B cell (primary cell): ENCODE results near the gene SLC7A7. TPM values are rescaled to one million over a fixed set of nuclear protein-coding genes. Genes with fewer than 3 reads are reported as not detected.
"Not testable (repeated sequence)": the region's sequence is repeated elsewhere in the genome, so short reads cannot be mapped to it uniquely, and the experiment has no call there.

Experiments
- ATAC-seq: fragments of 200-7000 bp; cut with Tn5 transposase; one replicate; pipeline ENCODE4 v1.10.0; 2021; ENCODE audit warnings: low read depth, mild to moderate bottlenecking, moderate number of reproducible peaks, moderate library complexity
- CTCF ChIA-PET: fragments of 350-600 bp; sonication (Branson Sonifier 250); formaldehyde crosslinking; loops from one replicate; lab custom pipeline; 2021; ENCODE audit warnings: antibody characterized with exemption, inconsistent platforms; lab: Charles Lee
- POLR2A ChIA-PET: fragments of 350-600 bp; sonication (Branson Sonifier 250); formaldehyde crosslinking; loops from one replicate; lab custom pipeline; 2021; ENCODE audit warnings: antibody characterized with exemption; lab: Charles Lee
- DNase-seq: peaks from one replicate; pipeline ENCODE4 v3.0.0; 2013
- H2AFZ ChIP-seq: 2 replicates; pipeline ENCODE4 v1.6.1; 2012; ENCODE audit warnings: mild to moderate bottlenecking, low read depth, low read length; ENCODE audit not compliant: insufficient read depth, poor library complexity, severe bottlenecking
- H3K27ac ChIP-seq, 2 donors: 1 replicate in 1 of 2; 2 replicates in 1 of 2; pipeline ENCODE4 v1.5.1; 2012 to 2013; ENCODE audit warnings: low read length in 2 of 2, mild to moderate bottlenecking in 2 of 2, moderate library complexity in 1 of 2
- H3K27me3 ChIP-seq, 4 experiments: fragments of 200-600 bp in 1 of 4; sonication (generic) in 1 of 4; replicated peaks in 1 of 4; 1 replicate in 2 of 4; 2 replicates in 2 of 4; pipeline versions ENCODE4 v1.6.1 to v1.7.0; 2013 to 2016; ENCODE audit warnings: low read length in 3 of 4, mild to moderate bottlenecking in 2 of 4, mixed read lengths in 1 of 4, moderate library complexity in 1 of 4; ENCODE audit not compliant: insufficient read depth in 4 of 4, control insufficient read depth in 3 of 4; ENCODE audit errors: control extremely low read depth in 1 of 4
- H3K36me3 ChIP-seq, 2 experiments: replicated peaks in 1 of 2; 1 replicate in 1 of 2; 2 replicates in 1 of 2; pipeline versions ENCODE4 v1.6.1 to v1.7.1; 2013; ENCODE audit warnings: low read length in 1 of 2; ENCODE audit not compliant: insufficient read depth in 2 of 2, control insufficient read depth in 1 of 2; ENCODE audit errors: control extremely low read depth in 1 of 2, extremely low read depth in 1 of 2
- H3K4me1 ChIP-seq, 2 donors: fragments of 200-600 bp in 1 of 2; sonication (generic) in 1 of 2; 1 replicate in 1 of 2; 2 replicates in 1 of 2; pipeline versions ENCODE4 v1.5.1 to v1.6.1; 2013 to 2017; ENCODE audit warnings: low read length in 2 of 2; ENCODE audit not compliant: control insufficient read depth in 2 of 2, insufficient read depth in 2 of 2
- H3K4me2 ChIP-seq: replicated peaks from 2 replicates; pipeline ENCODE3; 2012; ENCODE audit warnings: mild to moderate bottlenecking, low read depth, low read length; ENCODE audit not compliant: poor library complexity, severe bottlenecking
- H3K4me3 ChIP-seq, 5 experiments: fragments of 200-600 bp in 1 of 5; sonication (generic) in 1 of 5; 1 replicate in 3 of 5; 2 replicates in 2 of 5; pipeline versions ENCODE4 v1.5.1 to v1.7.0; 2011 to 2016; ENCODE audit warnings: low read length in 4 of 5, mild to moderate bottlenecking in 4 of 5, low read depth in 2 of 5, control low read depth in 1 of 5, moderate library complexity in 1 of 5; ENCODE audit not compliant: insufficient read depth in 1 of 5; ENCODE audit errors: control extremely low read depth in 1 of 5, extremely low read depth in 1 of 5
- H3K79me2 ChIP-seq: fragments of 200-600 bp; sonication (generic); one replicate; pipeline ENCODE4 v1.6.0; 2016; ENCODE audit warnings: low read length; ENCODE audit not compliant: control insufficient read depth, insufficient read depth
- H3K9ac ChIP-seq: fragments of 200-600 bp; sonication (generic); 2 replicates; pipeline ENCODE4 v1.6.1; 2017; ENCODE audit warnings: mild to moderate bottlenecking, low read length, moderate library complexity
- H3K9me3 ChIP-seq, 3 donors: one replicate each; pipeline versions ENCODE4 v1.6.1 to v1.7.1; 2013; ENCODE audit warnings: low read length in 2 of 3; ENCODE audit not compliant: control insufficient read depth in 2 of 3, insufficient read depth in 1 of 3; ENCODE audit errors: control extremely low read depth in 1 of 3
- H4K20me1 ChIP-seq: 2 replicates; pipeline ENCODE4 v1.6.0; 2012; ENCODE audit warnings: mild to moderate bottlenecking, low read length; ENCODE audit not compliant: insufficient read depth, control insufficient read depth, poor library complexity, severe bottlenecking
- H3K27ac Mint-ChIP-seq: one replicate; pipeline ENCODE4 v1.8.0; 2021; ENCODE audit warnings: mixed read lengths
- H3K27me3 Mint-ChIP-seq: one replicate; pipeline ENCODE4 v1.8.0; 2021; ENCODE audit warnings: mixed read lengths
- H3K4me1 Mint-ChIP-seq: one replicate; pipeline ENCODE4 v1.8.0; 2021; ENCODE audit warnings: mixed read lengths
- H3K4me3 Mint-ChIP-seq: one replicate; pipeline ENCODE4 v1.8.0; 2021; ENCODE audit warnings: mixed read lengths
- H3K9me3 Mint-ChIP-seq: one replicate; pipeline ENCODE4 v1.8.0; 2022; ENCODE audit warnings: mixed read lengths; ENCODE audit not compliant: insufficient read depth
- CTCF ChIP-seq: fragments of 200-600 bp; IDR thresholded peaks from one replicate; pipeline ENCODE4 v1.8.0; 2022; ENCODE audit warnings: antibody characterized with exemption, mild to moderate bottlenecking
- EZH2 ChIP-seq: IDR thresholded peaks from 2 replicates; pipeline ENCODE4 v1.6.1; 2012; ENCODE audit warnings: borderline replicate concordance, low read depth, mild to moderate bottlenecking, moderate library complexity, low read length; ENCODE audit not compliant: insufficient read depth, poor library complexity, severe bottlenecking
- WGBS: methylation state at CpG from one replicate; pipeline ENCODE4 v1.1.5; 2013; ENCODE audit warnings: missing lambda C conversion rate; ENCODE audit not compliant: insufficient coverage; 5-methylcytosine and 5-hydroxymethylcytosine counted together
- intact Hi-C: fragments of 100-400 bp; cut with micrococcal nuclease; formaldehyde crosslinking; loops from one replicate; pipeline ENCODE4 v1.10.0; 2022
- polyA plus RNA-seq: library from polyadenylated mRNA; depleted of rRNA; stranded (reverse); fragments of >200 nt; gene quantifications from 2 replicates; pipeline ENCODE4 v1.2.3, GENCODE V29; 2012
- total RNA-seq, 2 donors: library from RNA; stranded (reverse); fragments of 120-200 nt in 1 of 2; gene quantifications; 1 replicate in 1 of 2; 2 replicates in 1 of 2; pipeline versions ENCODE4 v1.2.3 to v1.2.4, GENCODE V29; 2013 to 2022

The SLC7A7 gene
- total and polyA plus RNA-seq, 2 donors (not counting 1 experiment from before 2014, with no cell fraction given), result 33.4 to 50.0 TPM

GRCh38 chr14:22778084-22778483, 37.2 kb downstream of the SLC7A7 start:
- TF ChIP-seq CTCF (no peak), EZH2 (no peak)
- Histone ChIP-seq H3K9ac (no peak overlapping the region), H3K4me2 (no peak overlapping the region), H4K20me1 (no peaks in the 10 kb centered on the region), H3K4me1 (no peaks in the 10 kb centered on the region), H3K27ac (no peak overlapping the region), H3K27me3 (no peaks in the 10 kb centered on the region), H2AFZ (no peak overlapping the region), H3K79me2 (no peaks in the 10 kb centered on the region), H3K36me3 (peaks cover 1 to 27% of the 10 kb centered on the region in 2 experiments), H3K9me3 (no peaks in the 10 kb centered on the region), H3K4me3 (no peak overlapping the region)
- Mint-ChIP-seq H3K9me3 (no peaks in the 10 kb centered on the region), H3K27ac (peak overlapping the region; percentile 21), H3K4me3 (no peak overlapping the region), H3K4me1 (peaks cover 5% of the 10 kb centered on the region), H3K27me3 (no peaks in the 10 kb centered on the region)
- ATAC-seq (no peak), DNase-seq (no peak)
- intact Hi-C loops, result no loop called here
- CTCF ChIA-PET, result interaction anchor here (0.7 to 6.9 kb wide), 14 partner anchors 12 to 354 kb away, joined by 3 to 73 read pairs (median 4); partner anchors contain the start of gene SLC7A7
- 90% methylated on average over 1 of the region's 2 CpGs for WGBS
- POLR2A ChIA-PET, result interaction anchor here (1.3 kb wide), 1 partner anchor 51 kb away, joined by 6 read pairs; the partner anchor contains the start of gene MRPL52

- not testable (repeated sequence) for H3K4me1 ChIP-seq, H3K4me1 Mint-ChIP-seq, H3K9me3 Mint-ChIP-seq, H3K9ac ChIP-seq, H2AFZ ChIP-seq, H3K27ac ChIP-seq, DNase-seq, H3K79me2 ChIP-seq, H3K27me3 Mint-ChIP-seq, H3K27me3 ChIP-seq, H3K4me3 Mint-ChIP-seq, H3K27ac Mint-ChIP-seq, H4K20me1 ChIP-seq, H3K4me2 ChIP-seq, ATAC-seq, H3K4me3 ChIP-seq, H3K9me3 ChIP-seq
- CTCF ChIA-PET, result interaction anchor here (0.6 to 6.9 kb wide), 8 partner anchors 10 to 220 kb away, joined by 3 to 73 read pairs (median 4); partner anchors contain the start of genes OXA1L and SLC7A7
- WGBS, result 20% methylated on average over 3 of the region's 8 CpGs
- POLR2A ChIA-PET, result interaction anchor here (0.6 to 0.7 kb wide), 4 partner anchors 28 to 109 kb away, joined by 3 to 4 read pairs (median 3); no protein-coding TSS in a partner anchor
- H3K36me3 ChIP-seq, result peaks cover 1 to 35% of the 10 kb centered on the region in 2 experiments
- intact Hi-C loops, result loop anchor here (1.0 to 2.0 kb wide), 3 partner anchors 14 to 76 kb away; no protein-coding TSS in a partner anchor
Measured at GRCh38 chr14:22776849-22777248, 38.4 kb downstream of the SLC7A7 start.
